Measurements from ENCODE around the gene TIMM8B.

DNA sequence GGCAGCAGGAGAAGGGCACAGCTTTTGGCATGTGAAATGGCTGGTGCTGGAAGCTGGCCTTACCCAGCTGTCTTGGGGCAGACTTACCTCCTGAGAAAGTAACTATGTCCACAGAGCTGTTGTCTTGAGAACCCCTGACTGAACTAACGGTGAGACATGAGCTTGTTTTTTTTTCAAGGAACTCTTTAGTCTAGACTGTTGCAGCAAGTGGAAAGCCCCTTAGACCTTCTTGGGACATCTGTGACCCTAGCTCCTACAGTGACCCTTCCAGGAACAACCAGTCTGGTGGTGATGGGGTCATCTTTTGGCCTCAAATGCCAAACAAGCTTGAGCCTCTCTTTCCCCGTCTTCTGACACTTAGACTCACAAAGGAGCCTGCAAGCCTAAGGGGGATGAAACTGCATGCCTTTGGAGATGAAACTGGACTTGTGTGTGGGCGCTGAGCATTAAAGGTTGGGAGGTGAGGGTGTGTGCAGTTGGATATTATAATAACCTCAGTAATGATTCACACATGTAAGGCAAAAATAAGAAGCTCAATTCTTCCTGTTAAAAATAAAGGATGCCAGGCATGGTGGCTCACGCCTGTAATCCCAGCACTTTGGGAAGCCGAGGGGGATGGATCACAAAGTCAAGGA, 35.5 kb upstream of the TIMM8B start:
- TF ChIP-seq, protein P1, sequence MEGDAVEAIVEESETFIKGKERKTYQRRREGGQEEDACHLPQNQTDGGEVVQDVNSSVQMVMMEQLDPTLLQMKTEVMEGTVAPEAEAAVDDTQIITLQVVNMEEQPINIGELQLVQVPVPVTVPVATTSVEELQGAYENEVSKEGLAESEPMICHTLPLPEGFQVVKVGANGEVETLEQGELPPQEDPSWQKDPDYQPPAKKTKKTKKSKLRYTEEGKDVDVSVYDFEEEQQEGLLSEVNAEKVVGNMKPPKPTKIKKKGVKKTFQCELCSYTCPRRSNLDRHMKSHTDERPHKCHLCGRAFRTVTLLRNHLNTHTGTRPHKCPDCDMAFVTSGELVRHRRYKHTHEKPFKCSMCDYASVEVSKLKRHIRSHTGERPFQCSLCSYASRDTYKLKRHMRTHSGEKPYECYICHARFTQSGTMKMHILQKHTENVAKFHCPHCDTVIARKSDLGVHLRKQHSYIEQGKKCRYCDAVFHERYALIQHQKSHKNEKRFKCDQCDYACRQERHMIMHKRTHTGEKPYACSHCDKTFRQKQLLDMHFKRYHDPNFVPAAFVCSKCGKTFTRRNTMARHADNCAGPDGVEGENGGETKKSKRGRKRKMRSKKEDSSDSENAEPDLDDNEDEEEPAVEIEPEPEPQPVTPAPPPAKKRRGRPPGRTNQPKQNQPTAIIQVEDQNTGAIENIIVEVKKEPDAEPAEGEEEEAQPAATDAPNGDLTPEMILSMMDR (conservative IDR thresholded peaks at IDR 0.05; ENCODE audit: low read depth, low read length): no peak
- TF ChIP-seq POLR2A (IDR thresholded peaks at IDR 0.05; ENCODE audit: low read depth, low read length): no peak
- TF ChIP-seq MXI1 (IDR thresholded peaks at IDR 0.05; ENCODE audit: borderline replicate concordance, low read depth, low read length): no peak
- no peak for TF ChIP-seq CEBPB (IDR thresholded peaks at IDR 0.05; ENCODE audit: low read depth, low read length)
- no peak for TF ChIP-seq MAFK (IDR thresholded peaks at IDR 0.05; ENCODE audit: low read depth, low read length)

Measured in IMR-90 (cell line).